ENCODE results near the gene DDX39A. TPM values are rescaled to one million over a fixed set of nuclear protein-coding genes. Genes with fewer than 3 reads are reported as not detected.

DDX39A gene
- polyA plus RNA-seq, 1 experiment: 25.7 TPM

DNA sequence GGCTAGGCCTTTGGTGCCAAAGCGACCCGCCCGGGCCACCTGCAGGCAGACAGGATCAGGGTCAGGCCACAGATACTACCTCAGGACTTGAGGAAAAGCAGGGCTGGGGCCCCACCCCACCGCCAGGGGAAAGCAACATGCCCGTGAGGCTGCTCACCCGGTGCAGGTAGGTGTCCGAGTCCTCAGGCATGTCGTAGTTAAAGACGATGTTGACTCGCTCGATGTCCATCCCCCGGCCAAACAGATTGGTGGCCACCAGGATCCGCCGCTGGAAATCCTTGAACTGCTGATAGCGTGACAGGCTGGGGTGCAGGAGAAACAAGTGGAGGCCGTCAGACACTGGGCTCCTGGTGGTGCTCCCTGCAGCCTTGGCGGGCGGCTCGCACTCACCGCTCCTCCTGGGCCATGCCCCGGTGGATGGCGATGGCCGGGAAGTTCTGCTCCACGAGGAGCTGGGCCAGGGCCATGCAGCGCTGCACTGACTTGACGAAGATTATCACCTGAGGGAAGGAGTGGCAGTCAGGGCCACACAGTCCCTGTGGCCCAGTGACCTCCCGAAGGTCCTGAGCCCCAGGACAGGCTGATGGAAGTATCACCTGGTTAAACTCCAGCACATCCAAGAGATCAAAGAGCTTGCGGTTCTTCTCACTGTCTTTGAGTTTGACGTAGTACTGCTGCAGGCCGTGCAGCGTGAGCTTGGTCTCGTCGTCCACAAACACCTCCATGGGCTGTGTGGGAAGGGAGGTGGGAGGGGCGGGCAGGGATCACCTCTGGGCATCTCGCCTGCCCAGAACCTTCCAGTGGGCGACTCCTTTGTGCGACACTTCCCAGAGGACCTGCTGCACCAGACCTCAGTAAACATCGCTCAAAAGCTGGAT is 9.8 kb downstream of the DDX39A start:
- H3K4me3 ChIP-seq (ENCODE audit: low read depth, low read length): no peak overlapping the region
- no peak for DNase-seq (ENCODE audit: low read depth, low spot score)
- H3K27me3 ChIP-seq (ENCODE audit: control insufficient read depth, insufficient read depth, low read length): no peaks in the 10 kb centered on the region
- no peak overlapping the region for H3K27ac ChIP-seq (ENCODE audit: low read depth, low read length)
- peaks cover 8% of the 10 kb centered on the region; the same call in 1 of the 2 replicates for H3K9me3 ChIP-seq (ENCODE audit: control insufficient read depth, insufficient read depth, low read length)
- ChIA-PET CTCF (interaction anchor here (0.6 to 1.1 kb wide), 3 partner anchors 20 to 273 kb away, joined by 3 read pairs; partner anchors contain the start of gene ASF1B), POLR2A (no interaction called here)
- TF ChIP-seq, protein P1, sequence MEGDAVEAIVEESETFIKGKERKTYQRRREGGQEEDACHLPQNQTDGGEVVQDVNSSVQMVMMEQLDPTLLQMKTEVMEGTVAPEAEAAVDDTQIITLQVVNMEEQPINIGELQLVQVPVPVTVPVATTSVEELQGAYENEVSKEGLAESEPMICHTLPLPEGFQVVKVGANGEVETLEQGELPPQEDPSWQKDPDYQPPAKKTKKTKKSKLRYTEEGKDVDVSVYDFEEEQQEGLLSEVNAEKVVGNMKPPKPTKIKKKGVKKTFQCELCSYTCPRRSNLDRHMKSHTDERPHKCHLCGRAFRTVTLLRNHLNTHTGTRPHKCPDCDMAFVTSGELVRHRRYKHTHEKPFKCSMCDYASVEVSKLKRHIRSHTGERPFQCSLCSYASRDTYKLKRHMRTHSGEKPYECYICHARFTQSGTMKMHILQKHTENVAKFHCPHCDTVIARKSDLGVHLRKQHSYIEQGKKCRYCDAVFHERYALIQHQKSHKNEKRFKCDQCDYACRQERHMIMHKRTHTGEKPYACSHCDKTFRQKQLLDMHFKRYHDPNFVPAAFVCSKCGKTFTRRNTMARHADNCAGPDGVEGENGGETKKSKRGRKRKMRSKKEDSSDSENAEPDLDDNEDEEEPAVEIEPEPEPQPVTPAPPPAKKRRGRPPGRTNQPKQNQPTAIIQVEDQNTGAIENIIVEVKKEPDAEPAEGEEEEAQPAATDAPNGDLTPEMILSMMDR (IDR thresholded peaks at IDR 0.05; ENCODE audit: low read depth, low read length): no peak

DNA sequence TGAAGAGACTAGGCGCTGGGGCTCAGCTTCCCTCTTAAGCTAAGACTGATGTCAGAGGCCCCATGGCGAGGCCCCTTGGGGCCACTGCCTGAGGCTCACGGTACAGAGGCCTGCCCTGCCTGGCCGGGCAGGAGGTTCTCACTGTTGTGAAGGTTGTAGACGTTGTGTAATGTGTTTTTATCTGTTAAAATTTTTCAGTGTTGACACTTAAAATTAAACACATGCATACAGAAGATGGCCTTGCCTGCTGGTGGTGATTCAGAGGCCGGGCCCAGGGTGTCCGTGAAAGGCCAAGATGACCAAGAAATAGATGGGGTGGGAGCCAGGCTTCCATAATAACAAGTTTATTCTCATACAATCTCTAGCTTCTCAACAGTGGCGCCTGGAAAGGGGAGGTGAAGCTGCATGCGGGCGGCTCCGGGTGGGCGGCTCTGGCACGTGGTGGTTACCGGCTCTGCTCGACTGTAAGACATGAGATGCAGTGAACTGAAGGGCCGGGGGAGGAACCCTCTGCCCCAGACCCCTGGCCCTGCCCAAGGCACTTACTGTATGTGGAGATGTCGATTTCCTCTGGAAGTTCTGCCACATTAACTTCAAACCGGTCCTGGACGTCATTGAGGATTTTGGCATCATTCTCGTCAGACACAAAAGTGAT is 10.5 kb downstream of the DDX39A start:
- TF ChIP-seq, protein P1 (IDR thresholded peaks at IDR 0.05; ENCODE audit: low read depth, low read length): no peak
- H3K27ac ChIP-seq (ENCODE audit: low read depth, low read length): no peak overlapping the region
- no peaks in the 10 kb centered on the region for H3K27me3 ChIP-seq (ENCODE audit: control insufficient read depth, insufficient read depth, low read length)
- CTCF ChIA-PET: interaction anchor here (0.6 kb wide), 1 partner anchor 77 kb away, joined by 5 read pairs; no protein-coding TSS in a partner anchor
- POLR2A ChIA-PET: no interaction called here
- H3K9me3 ChIP-seq (ENCODE audit: control insufficient read depth, insufficient read depth, low read length): peaks cover 8% of the 10 kb centered on the region; the same call in 1 of the 2 replicates
- H3K4me3 ChIP-seq (ENCODE audit: low read depth, low read length): no peak overlapping the region
- no peak for DNase-seq (ENCODE audit: low read depth, low spot score)

DNA sequence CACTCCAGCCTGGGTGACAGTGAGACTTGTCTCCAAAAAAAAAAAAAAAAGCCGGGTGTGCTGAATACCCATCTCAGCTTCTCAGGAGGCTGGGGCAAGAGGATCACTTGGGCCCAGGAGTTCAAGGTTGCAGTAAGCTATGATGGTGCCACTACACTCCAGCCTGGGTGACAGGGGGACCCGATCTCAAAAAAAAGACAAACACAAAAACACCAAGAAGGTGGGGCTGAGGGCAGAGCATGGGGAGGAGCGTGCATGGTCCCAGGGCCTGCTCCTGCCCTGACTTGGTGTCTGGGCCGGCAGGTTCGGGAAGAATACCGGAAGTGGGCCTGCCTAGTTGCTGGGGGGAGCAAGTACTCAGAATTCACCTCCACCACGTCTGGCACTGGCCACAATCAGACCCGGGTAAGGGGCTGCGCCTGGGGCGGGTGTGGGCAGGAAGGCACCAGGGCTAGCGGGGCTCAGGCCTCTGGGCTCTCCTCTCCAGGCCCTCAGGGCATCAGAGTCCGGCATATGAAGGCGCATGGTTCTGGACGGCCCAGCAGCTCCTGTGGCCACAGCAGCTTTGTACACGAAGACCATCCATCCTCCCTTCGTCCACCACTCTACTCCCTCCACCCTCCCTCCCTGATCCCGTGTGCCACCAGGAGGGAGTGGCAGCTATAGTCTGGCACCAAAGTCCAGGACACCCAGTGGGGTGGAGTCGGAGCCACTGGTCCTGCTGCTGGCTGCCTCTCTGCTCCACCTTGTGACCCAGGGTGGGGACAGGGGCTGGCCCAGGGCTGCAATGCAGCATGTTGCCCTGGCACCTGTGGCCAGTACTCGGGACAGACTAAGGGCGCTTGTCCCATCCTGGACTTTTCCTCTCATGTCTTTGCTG is 11.3 kb downstream of the DDX39A start:
- TF ChIP-seq, protein P1 (IDR thresholded peaks at IDR 0.05; ENCODE audit: low read depth, low read length): no peak
- POLR2A ChIA-PET: interaction anchor here (0.6 kb wide), 2 partner anchors 17 to 102 kb away, joined by 3 to 4 read pairs; no protein-coding TSS in a partner anchor

DNA sequence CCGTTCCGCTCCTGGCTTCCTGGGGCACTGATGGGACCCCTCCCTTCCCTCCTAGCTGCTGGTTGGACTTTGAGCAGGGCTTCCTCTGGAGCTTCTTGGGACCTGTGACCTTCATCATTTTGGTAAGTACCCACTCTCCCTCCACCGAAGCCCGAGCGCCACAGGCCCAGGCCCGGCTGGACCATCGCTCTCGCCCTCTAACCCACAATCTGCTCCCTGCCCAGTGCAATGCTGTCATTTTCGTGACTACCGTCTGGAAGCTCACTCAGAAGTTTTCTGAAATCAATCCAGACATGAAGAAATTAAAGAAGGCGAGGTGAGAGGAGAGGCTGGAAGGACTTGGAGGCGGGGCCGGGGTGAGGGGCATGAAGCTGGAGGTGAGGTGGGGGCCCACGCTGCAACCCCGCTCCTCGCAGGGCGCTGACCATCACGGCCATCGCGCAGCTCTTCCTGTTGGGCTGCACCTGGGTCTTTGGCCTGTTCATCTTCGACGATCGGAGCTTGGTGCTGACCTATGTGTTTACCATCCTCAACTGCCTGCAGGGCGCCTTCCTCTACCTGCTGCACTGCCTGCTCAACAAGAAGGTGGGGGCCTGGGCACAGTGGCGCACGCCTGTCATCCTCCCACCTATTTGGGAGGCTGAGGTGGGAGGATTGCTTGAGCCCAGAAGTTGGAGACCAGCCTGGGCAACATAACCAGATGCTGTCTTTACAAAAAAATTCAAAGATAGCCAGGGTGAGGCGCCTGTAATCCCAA is 12.3 kb downstream of the DDX39A start:
- ChIA-PET POLR2A (interaction anchor here (0.6 kb wide), 1 partner anchor 103 kb away, joined by 3 read pairs; no protein-coding TSS in a partner anchor), CTCF (interaction anchor here (0.6 to 2.6 kb wide), 12 partner anchors 8 to 270 kb away, joined by 3 to 12 read pairs (median 5); partner anchors contain the start of genes ADGRE5 and ASF1B)
- H3K27me3 ChIP-seq (ENCODE audit: control insufficient read depth, insufficient read depth, low read length): no peaks in the 10 kb centered on the region
- DNase-seq (ENCODE audit: low read depth, low spot score): no peak
- H3K4me3 ChIP-seq (ENCODE audit: low read depth, low read length): no peak overlapping the region
- peaks cover 8% of the 10 kb centered on the region; the same call in 1 of the 2 replicates for H3K9me3 ChIP-seq (ENCODE audit: control insufficient read depth, insufficient read depth, low read length)
- H3K27ac ChIP-seq (ENCODE audit: low read depth, low read length): no peak overlapping the region
- TF ChIP-seq, protein P1 (IDR thresholded peaks at IDR 0.05; ENCODE audit: low read depth, low read length): no peak

More for the DNA sequence above, 11.3 kb downstream of the DDX39A start:
- Histone ChIP-seq H3K27ac (ENCODE audit: low read depth, low read length) (no peak overlapping the region), H3K27me3 (ENCODE audit: control insufficient read depth, insufficient read depth, low read length) (no peaks in the 10 kb centered on the region), H3K9me3 (ENCODE audit: control insufficient read depth, insufficient read depth, low read length) (peaks cover 8% of the 10 kb centered on the region; the same call in 1 of the 2 replicates), H3K4me3 (ENCODE audit: low read depth, low read length) (no peak overlapping the region)
- DNase-seq (ENCODE audit: low read depth, low spot score): no peak
- CTCF ChIA-PET: interaction anchor here (0.6 to 2.6 kb wide), 4 partner anchors 16 to 271 kb away, joined by 4 to 12 read pairs (median 6); partner anchors contain the start of gene ASF1B
